Neural cell (in vitro differentiated cells): Measurements from ENCODE around the gene MFSD8. TPM values are rescaled to one million over a fixed set of nuclear protein-coding genes. Genes with fewer than 3 reads are reported as not detected.

Source experiments
- H2AFZ ChIP-seq: fragments of 200-600, 300-800 bp; sonication (generic), shearing (Covaris generic); 2 replicates; pipeline ENCODE4 v1.6.0; 2014; ENCODE audit warnings: low read depth, mild to moderate bottlenecking, antibody characterized with exemption, low read length, moderate library complexity
- H3F3A ChIP-seq: fragments of 200-600 bp; shearing (Covaris generic); 2 replicates; pipeline ENCODE4 v1.6.1; 2016; ENCODE audit warnings: mild to moderate bottlenecking, moderate library complexity, mixed read lengths, antibody characterized with exemption, low read length; ENCODE audit not compliant: insufficient read depth, poor library complexity, severe bottlenecking
- H3K27ac ChIP-seq: fragments of 200-600, 300-800 bp; sonication (generic), shearing (Covaris generic); 2 replicates; pipeline ENCODE4 v1.5.1; 2014; ENCODE audit warnings: mild to moderate bottlenecking, low read length, moderate library complexity
- H3K27me3 ChIP-seq: fragments of 300-800, 200-600 bp; sonication (generic), shearing (Covaris generic); 2 replicates; pipeline ENCODE4 v1.6.0; 2014; ENCODE audit warnings: mild to moderate bottlenecking, low read depth, low read length, moderate library complexity; ENCODE audit not compliant: insufficient read depth
- H3K36me3 ChIP-seq: fragments of 300-800, 200-600 bp; sonication (generic), shearing (Covaris generic); 2 replicates; pipeline ENCODE4 v1.5.1; 2014; ENCODE audit warnings: mild to moderate bottlenecking, antibody characterized with exemption, low read length, moderate library complexity; ENCODE audit not compliant: insufficient read depth
- H3K4me2 ChIP-seq: fragments of 300-800, 200-600 bp; sonication (generic), shearing (Covaris generic); 2 replicates; pipeline ENCODE4 v1.6.0; 2014; ENCODE audit warnings: mild to moderate bottlenecking, low read length
- H3K4me3 ChIP-seq: fragments of 300-800, 200-600 bp; sonication (generic), shearing (Covaris generic); 2 replicates; pipeline ENCODE4 v1.5.1; 2014; ENCODE audit warnings: mild to moderate bottlenecking, low read length, moderate library complexity
- H3K79me2 ChIP-seq: fragments of 200-600 bp; shearing (Covaris generic); replicated peaks from 2 replicates; pipeline ENCODE4 v1.6.0; 2014; ENCODE audit warnings: mild to moderate bottlenecking, low read length, moderate library complexity; ENCODE audit not compliant: insufficient read depth
- H3K9ac ChIP-seq: fragments of 300-800, 200-600 bp; sonication (generic), shearing (Covaris generic); 2 replicates; pipeline ENCODE4 v1.6.1; 2016; ENCODE audit warnings: mild to moderate bottlenecking, low read length, mixed read lengths
- H3K9me2 ChIP-seq: fragments of 200-600 bp; shearing (Covaris generic); 2 replicates; pipeline ENCODE4 v1.6.1; 2016; ENCODE audit warnings: mild to moderate bottlenecking, low read length, mixed read lengths; ENCODE audit not compliant: insufficient read depth
- H3K9me3 ChIP-seq: fragments of 200-600, 300-800 bp; sonication (generic), shearing (Covaris generic); 2 replicates; pipeline ENCODE4 v1.6.1; 2016; ENCODE audit warnings: mild to moderate bottlenecking, mixed run types, low read length, moderate library complexity, mixed read lengths
- H4K20me1 ChIP-seq: fragments of 200-600 bp; shearing (Covaris generic); 2 replicates; pipeline ENCODE4 v1.6.1; 2016; ENCODE audit warnings: mild to moderate bottlenecking, mixed run types; ENCODE audit not compliant: insufficient read depth
- CTCF ChIP-seq: fragments of 450-650 bp; IDR thresholded peaks from 2 replicates; pipeline ENCODE4 v1.5.1; 2014; ENCODE audit warnings: antibody characterized with exemption, mild to moderate bottlenecking, moderate library complexity; ENCODE audit not compliant: poor library complexity, severe bottlenecking
- EP300 ChIP-seq: fragments of 450-650 bp; conservative IDR thresholded peaks from 2 replicates; pipeline ENCODE4 v1.6.1; 2014; ENCODE audit warnings: antibody characterized with exemption, mild to moderate bottlenecking, moderate library complexity; ENCODE audit not compliant: poor library complexity, severe bottlenecking
- EZH2 ChIP-seq: fragments of 200-600, 300-800 bp; shearing (Covaris generic), sonication (generic); IDR thresholded peaks from 2 replicates; pipeline ENCODE4 v1.6.1; 2014; ENCODE audit warnings: antibody characterized with exemption, low read length, borderline replicate concordance, mild to moderate bottlenecking; ENCODE audit not compliant: insufficient read depth, poor library complexity, severe bottlenecking
- MXI1 ChIP-seq: fragments of 450-650 bp; conservative IDR thresholded peaks from 2 replicates; pipeline ENCODE4 v1.6.1; 2014; ENCODE audit warnings: antibody characterized with exemption, mild to moderate bottlenecking; ENCODE audit not compliant: poor library complexity, severe bottlenecking
- POLR2AphosphoS5 ChIP-seq: IDR thresholded peaks from 2 replicates; pipeline ENCODE4 v1.6.1; 2012
- RAD21 ChIP-seq: fragments of 450-650 bp; conservative IDR thresholded peaks from 2 replicates; pipeline ENCODE4 v1.6.1; 2014; ENCODE audit warnings: antibody characterized with exemption, mild to moderate bottlenecking, moderate library complexity
- REST ChIP-seq: IDR thresholded peaks from 2 replicates; pipeline ENCODE4 v1.6.1; 2012; ENCODE audit warnings: borderline replicate concordance
- SMC3 ChIP-seq: fragments of 450-650 bp; conservative IDR thresholded peaks from 2 replicates; pipeline ENCODE4 v1.6.1; 2014; ENCODE audit warnings: antibody characterized with exemption, mild to moderate bottlenecking, moderate library complexity; ENCODE audit not compliant: poor library complexity
- TAF1 ChIP-seq: IDR thresholded peaks from 2 replicates; pipeline ENCODE4 v1.6.1; 2012; ENCODE audit warnings: low read depth
- polyA plus RNA-seq: library from polyadenylated mRNA; depleted of rRNA; stranded (reverse); fragments of >200 nt; gene quantifications from 2 replicates; pipeline ENCODE4 v1.2.3, GENCODE V29; 2014

The MFSD8 gene
- polyA plus RNA-seq, 1 donor from 2014 or later: 92.9 TPM

- no peaks in the 10 kb centered on the region for H3K9me2 ChIP-seq
- H3F3A ChIP-seq: no peaks in the 10 kb centered on the region
- no peaks in the 10 kb centered on the region for H3K9me3 ChIP-seq
- no peak overlapping the region for H2AFZ ChIP-seq
- TF ChIP-seq MXI1: no peak
- no peak for TF ChIP-seq TAF1
- no peak for TF ChIP-seq RAD21
- TF ChIP-seq EP300: no peak
- no peak for TF ChIP-seq CTCF
- TF ChIP-seq POLR2AphosphoS5: no peak
- TF ChIP-seq REST: no peak
- no peak for TF ChIP-seq SMC3
- TF ChIP-seq EZH2: no peak
- H3K27me3 ChIP-seq: no peaks in the 10 kb centered on the region
- no peak overlapping the region for H3K27ac ChIP-seq
- H3K9ac ChIP-seq: no peak overlapping the region
- H3K4me3 ChIP-seq: no peak overlapping the region
- H4K20me1 ChIP-seq: no peaks in the 10 kb centered on the region
- no peak overlapping the region for H3K4me2 ChIP-seq
- H3K79me2 ChIP-seq: no peaks in the 10 kb centered on the region
- H3K36me3 ChIP-seq: peaks cover 6% of the 10 kb centered on the region
Measured at GRCh38 chr4:127896069-127896468, 68.9 kb downstream of the MFSD8 start.

- Histone ChIP-seq H3F3A (no peaks in the 10 kb centered on the region), H3K27ac (no peak overlapping the region), H3K79me2 (no peaks in the 10 kb centered on the region), H3K9me3 (no peaks in the 10 kb centered on the region), H4K20me1 (no peaks in the 10 kb centered on the region), H3K9ac (no peak overlapping the region), H2AFZ (no peak overlapping the region), H3K4me2 (no peak overlapping the region), H3K27me3 (no peaks in the 10 kb centered on the region), H3K9me2 (no peaks in the 10 kb centered on the region), H3K4me3 (no peak overlapping the region), H3K36me3 (peaks cover 6% of the 10 kb centered on the region)
- no peak for TF ChIP-seq MXI1
- TF ChIP-seq REST: no peak
Measured at GRCh38 chr4:127889903-127890302, 75.1 kb downstream of the MFSD8 start.
